Activated CD4-positive, alpha-beta memory T cell treated with anti-CD3 and anti-CD28 coated beads for 36 hours (primary cell): Measurements from ENCODE around the gene ADAM21. TPM values are rescaled to one million over a fixed set of nuclear protein-coding genes. Genes with fewer than 3 reads are reported as not detected.
"Not testable (repeated sequence)": the region's sequence is repeated elsewhere in the genome, so short reads cannot be mapped to it uniquely, and the experiment has no call there.

Experiments used
- CTCF ChIA-PET: fragments of 350-600 bp; sonication (Branson Sonifier 250); formaldehyde crosslinking; loops from one replicate; lab custom pipeline; 2021; ENCODE audit warnings: antibody characterized with exemption, inconsistent platforms; lab: Charles Lee
- POLR2A ChIA-PET: fragments of 350-600 bp; sonication (Branson Sonifier 250); formaldehyde crosslinking; loops from one replicate; lab custom pipeline; 2021; ENCODE audit warnings: antibody characterized with exemption; lab: Charles Lee
- DNase-seq: peaks from one replicate; pipeline ENCODE4 v3.0.0-alpha.2; 2020
- H3K27ac Mint-ChIP-seq: one replicate; pipeline ENCODE4 v1.8.0; 2021; ENCODE audit warnings: mixed read lengths
- H3K27me3 Mint-ChIP-seq: one replicate; pipeline ENCODE4 v1.8.0; 2021; ENCODE audit warnings: mixed read lengths
- H3K36me3 Mint-ChIP-seq: one replicate; pipeline ENCODE4 v1.8.0; 2021; ENCODE audit warnings: mixed read lengths
- H3K4me1 Mint-ChIP-seq: one replicate; pipeline ENCODE4 v1.8.0; 2021; ENCODE audit warnings: low read depth, mixed read lengths
- H3K4me3 Mint-ChIP-seq: one replicate; pipeline ENCODE4 v1.8.0; 2021; ENCODE audit warnings: mild to moderate bottlenecking, mixed read lengths
- H3K9me3 Mint-ChIP-seq: one replicate; pipeline ENCODE4 v1.8.0; 2021; ENCODE audit warnings: mixed read lengths
- intact Hi-C: fragments of 100-400 bp; cut with micrococcal nuclease; formaldehyde crosslinking; loops from one replicate; pipeline ENCODE4 v1.15.1; 2023
- total RNA-seq, 2 experiments: library from RNA; stranded (reverse); gene quantifications; one replicate each; pipeline ENCODE4 v1.2.3, GENCODE V29; 2021

Gene ADAM21
- total RNA-seq, 2 experiments from 2014 or later = 0.14 to 0.15 TPM

DNA sequence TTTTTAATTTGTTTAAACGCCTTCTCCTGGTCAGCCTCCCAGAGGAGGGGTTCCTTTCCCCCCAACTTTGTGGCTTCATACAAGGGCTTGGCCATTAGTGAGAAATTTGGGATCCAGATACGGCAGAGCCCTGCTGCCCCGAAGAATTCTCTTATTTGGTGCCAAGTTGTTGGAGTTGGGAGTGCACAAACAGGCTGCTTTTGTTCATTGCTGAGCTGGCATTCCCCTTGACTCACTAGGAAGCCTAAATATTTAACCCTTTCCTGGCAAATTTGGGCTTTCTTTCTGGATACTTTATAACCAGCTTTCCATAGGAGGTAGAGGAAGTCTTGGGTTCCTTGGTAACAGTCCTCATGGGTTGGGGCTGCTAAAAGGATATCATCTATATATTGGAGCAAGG, 10.3 kb upstream of the ADAM21 start:
- no peak for DNase-seq
- intact Hi-C loops = no loop called here
- Mint-ChIP-seq H3K27me3 (peaks cover 4% of the 10 kb centered on the region), H3K27ac (no peak overlapping the region), H3K4me1 (no peaks in the 10 kb centered on the region), H3K4me3 (no peak overlapping the region), H3K9me3 (peaks cover 44% of the 10 kb centered on the region), H3K36me3 (peaks cover 13% of the 10 kb centered on the region)
- CTCF ChIA-PET = no interaction called here
- POLR2A ChIA-PET = no interaction called here

GRCh38 chr14:70442750-70443149, 9.2 kb upstream of the ADAM21 start:
- intact Hi-C loops = no loop called here
- Mint-ChIP-seq H3K4me3 (no peak overlapping the region), H3K4me1 (no peaks in the 10 kb centered on the region), H3K27me3 (peaks cover 4% of the 10 kb centered on the region), H3K9me3 (peaks cover 33% of the 10 kb centered on the region), H3K27ac (no peak overlapping the region), H3K36me3 (peaks cover 13% of the 10 kb centered on the region)
- DNase-seq = no peak
- CTCF ChIA-PET = no interaction called here
- POLR2A ChIA-PET = no interaction called here

- Mint-ChIP-seq H3K36me3 (peaks cover 5% of the 10 kb centered on the region), H3K4me3 (no peak overlapping the region)
- POLR2A ChIA-PET = no interaction called here
Observed at GRCh38 chr14:70448633-70449340, 3.2 kb upstream of the ADAM21 start.

GRCh38 chr14:70454731-70455130, 2.8 kb downstream of the ADAM21 start:
- H3K36me3 Mint-ChIP-seq = no peaks in the 10 kb centered on the region
- H3K4me3 Mint-ChIP-seq = no peak overlapping the region
- no peaks in the 10 kb centered on the region for H3K27me3 Mint-ChIP-seq
- H3K27ac Mint-ChIP-seq = no peak overlapping the region
- ChIA-PET POLR2A (no interaction called here), CTCF (no interaction called here)
- intact Hi-C loops = no loop called here
- H3K4me1 Mint-ChIP-seq = no peaks in the 10 kb centered on the region
- DNase-seq = no peak
- no peaks in the 10 kb centered on the region for H3K9me3 Mint-ChIP-seq

More at GRCh38 chr14:70448633-70449340, 3.2 kb upstream of the ADAM21 start:
- Mint-ChIP-seq H3K27ac (no peak overlapping the region), H3K4me1 (no peaks in the 10 kb centered on the region), H3K27me3 (no peaks in the 10 kb centered on the region), H3K9me3 (peaks cover 6% of the 10 kb centered on the region)
- intact Hi-C loops = no loop called here
- no peak for DNase-seq
- CTCF ChIA-PET = no interaction called here

GRCh38 chr14:70468731-70469130, 16.8 kb downstream of the ADAM21 start:
- DNase-seq = no peak
- ChIA-PET POLR2A (no interaction called here), CTCF (no interaction called here)
- peaks cover 18% of the 10 kb centered on the region for H3K36me3 Mint-ChIP-seq
- H3K9me3 Mint-ChIP-seq = no peaks in the 10 kb centered on the region
- no peaks in the 10 kb centered on the region for H3K4me1 Mint-ChIP-seq
- no peak overlapping the region for H3K4me3 Mint-ChIP-seq
- intact Hi-C loops = no loop called here
- H3K27me3 Mint-ChIP-seq = no peaks in the 10 kb centered on the region
- no peak overlapping the region for H3K27ac Mint-ChIP-seq

DNA sequence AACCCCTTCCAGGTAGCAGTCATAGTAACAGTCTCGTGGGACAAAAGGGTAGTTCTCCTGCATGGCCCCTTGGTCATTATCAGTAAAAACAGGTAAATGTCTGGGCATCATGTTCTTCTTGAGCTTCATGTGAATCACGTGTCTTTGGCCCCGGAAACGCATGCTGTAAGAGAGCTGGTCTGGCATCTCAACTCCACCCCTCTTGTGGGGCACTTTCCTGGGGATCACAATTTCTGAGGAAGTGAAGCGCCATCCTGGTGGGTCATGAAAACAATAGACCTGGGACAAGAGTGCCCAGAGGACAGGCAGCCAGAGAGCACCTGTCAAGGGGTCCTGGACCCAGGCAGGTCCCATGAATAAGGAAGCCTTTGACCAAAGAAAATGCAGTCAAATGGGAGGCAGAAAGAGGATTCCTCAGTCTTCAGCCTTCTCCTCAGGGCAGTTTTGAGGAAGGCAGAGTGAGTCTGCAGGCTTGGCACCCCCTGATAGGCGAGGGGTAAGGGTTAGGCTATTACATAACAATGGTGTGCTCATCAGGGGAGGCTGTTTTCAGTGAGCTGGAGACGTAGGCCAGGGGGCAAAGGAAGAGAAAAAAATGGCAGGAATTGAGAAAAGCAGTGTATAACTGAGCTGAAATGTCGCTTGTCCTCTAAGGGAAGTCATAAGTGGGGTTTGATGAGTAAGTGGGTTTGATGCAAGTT, 19.0 kb downstream of the ADAM21 start:
- CTCF ChIA-PET, POLR2A ChIA-PET, H3K27me3 Mint-ChIP-seq, DNase-seq, intact Hi-C loops, H3K9me3 Mint-ChIP-seq, H3K4me1 Mint-ChIP-seq, H3K27ac Mint-ChIP-seq, H3K4me3 Mint-ChIP-seq: not testable (repeated sequence)
- peaks cover 20% of the 10 kb centered on the region for H3K36me3 Mint-ChIP-seq

DNA sequence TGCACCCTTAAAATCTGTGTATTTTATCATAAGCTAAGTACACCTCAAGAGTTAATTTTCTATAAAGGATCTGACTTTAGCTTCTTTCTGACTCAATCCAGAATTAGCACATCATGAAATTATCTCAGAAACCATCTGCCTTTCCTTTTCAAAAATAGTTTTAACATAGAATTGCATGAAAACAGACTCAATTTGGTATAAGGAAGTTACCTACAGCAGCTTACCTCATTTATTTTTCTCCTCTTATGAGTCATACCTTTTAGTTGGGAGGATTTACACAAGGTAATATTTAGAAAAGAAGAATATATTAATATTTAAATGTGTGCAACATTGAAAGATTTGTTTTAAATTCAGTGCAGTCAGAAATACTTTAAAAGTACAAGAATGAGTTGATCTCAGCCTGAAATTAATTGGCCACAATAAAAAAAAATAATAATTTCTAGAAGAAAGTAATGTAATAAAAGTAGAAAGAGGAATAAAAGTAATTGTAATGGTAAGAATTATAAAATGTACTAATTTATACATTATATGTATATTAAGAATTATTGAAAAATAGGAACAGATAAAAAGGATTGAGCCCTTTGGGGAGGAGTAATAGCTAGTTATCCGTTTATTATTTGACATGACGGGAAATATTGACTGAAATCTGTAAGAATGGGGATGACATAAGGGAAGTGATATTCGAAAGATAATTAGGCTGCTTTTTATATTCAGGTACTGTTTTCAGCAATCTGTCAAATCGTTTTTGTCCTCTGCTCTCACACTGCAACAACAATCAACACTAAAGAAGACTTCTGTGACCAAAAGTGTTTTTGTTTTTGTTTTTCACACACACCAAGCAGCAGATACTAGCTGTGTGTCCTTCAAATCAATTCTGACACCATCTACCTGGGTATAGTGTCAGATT, 20.5 kb downstream of the ADAM21 start:
- no peak for DNase-seq
- ChIA-PET CTCF (interaction anchor here (0.7 kb wide), 1 partner anchor 492 kb away, joined by 3 read pairs; no protein-coding TSS in a partner anchor), POLR2A (no interaction called here)
- no peak overlapping the region for H3K4me3 Mint-ChIP-seq
- H3K36me3 Mint-ChIP-seq = peaks cover 27% of the 10 kb centered on the region
- H3K27ac Mint-ChIP-seq = no peak overlapping the region
- intact Hi-C loops = no loop called here
- H3K9me3 Mint-ChIP-seq = no peaks in the 10 kb centered on the region
- no peaks in the 10 kb centered on the region for H3K4me1 Mint-ChIP-seq
- H3K27me3 Mint-ChIP-seq = no peaks in the 10 kb centered on the region

- H3K4me1 Mint-ChIP-seq = no peaks in the 10 kb centered on the region
- no peak overlapping the region for H3K4me3 Mint-ChIP-seq
- no peak for DNase-seq
- H3K27me3 Mint-ChIP-seq = no peaks in the 10 kb centered on the region
- peaks cover 27% of the 10 kb centered on the region for H3K36me3 Mint-ChIP-seq
- ChIA-PET POLR2A (no interaction called here), CTCF (no interaction called here)
- intact Hi-C loops = no loop called here
- no peak overlapping the region for H3K27ac Mint-ChIP-seq
- H3K9me3 Mint-ChIP-seq = no peaks in the 10 kb centered on the region
Observed at GRCh38 chr14:70473825-70474224, 21.9 kb downstream of the ADAM21 start.

DNA sequence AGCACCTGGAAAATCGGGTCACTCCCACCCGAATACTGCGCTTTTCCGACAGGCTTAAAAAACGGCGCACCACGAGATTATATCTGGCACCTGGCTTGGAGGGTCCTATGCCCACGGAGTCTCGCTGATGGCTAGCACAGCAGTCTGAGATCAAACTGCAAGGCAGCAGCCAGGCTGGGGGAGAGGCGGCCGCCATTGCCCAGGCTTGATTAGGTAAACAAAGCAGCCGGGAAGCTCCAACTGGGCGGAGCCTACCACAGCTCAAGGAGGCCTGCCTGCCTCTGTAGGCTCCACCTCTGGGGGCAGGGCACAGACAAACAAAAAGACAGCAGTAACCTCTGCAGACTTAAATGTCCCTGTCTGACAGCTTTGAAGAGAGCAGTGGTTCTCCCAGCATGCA, 23.5 kb downstream of the ADAM21 start:
- H3K9me3 Mint-ChIP-seq, H3K27me3 Mint-ChIP-seq, H3K4me1 Mint-ChIP-seq, H3K27ac Mint-ChIP-seq, CTCF ChIA-PET, intact Hi-C loops, H3K4me3 Mint-ChIP-seq, POLR2A ChIA-PET, DNase-seq: not testable (repeated sequence)
- peaks cover 21% of the 10 kb centered on the region for H3K36me3 Mint-ChIP-seq

- H3K4me3 Mint-ChIP-seq, H3K27me3 Mint-ChIP-seq, DNase-seq, H3K9me3 Mint-ChIP-seq, intact Hi-C loops, CTCF ChIA-PET, POLR2A ChIA-PET, H3K4me1 Mint-ChIP-seq, H3K27ac Mint-ChIP-seq: not testable (repeated sequence)
- H3K36me3 Mint-ChIP-seq = peaks cover 12% of the 10 kb centered on the region
Observed at GRCh38 chr14:70477356-70478105, 25.6 kb downstream of the ADAM21 start.

DNA sequence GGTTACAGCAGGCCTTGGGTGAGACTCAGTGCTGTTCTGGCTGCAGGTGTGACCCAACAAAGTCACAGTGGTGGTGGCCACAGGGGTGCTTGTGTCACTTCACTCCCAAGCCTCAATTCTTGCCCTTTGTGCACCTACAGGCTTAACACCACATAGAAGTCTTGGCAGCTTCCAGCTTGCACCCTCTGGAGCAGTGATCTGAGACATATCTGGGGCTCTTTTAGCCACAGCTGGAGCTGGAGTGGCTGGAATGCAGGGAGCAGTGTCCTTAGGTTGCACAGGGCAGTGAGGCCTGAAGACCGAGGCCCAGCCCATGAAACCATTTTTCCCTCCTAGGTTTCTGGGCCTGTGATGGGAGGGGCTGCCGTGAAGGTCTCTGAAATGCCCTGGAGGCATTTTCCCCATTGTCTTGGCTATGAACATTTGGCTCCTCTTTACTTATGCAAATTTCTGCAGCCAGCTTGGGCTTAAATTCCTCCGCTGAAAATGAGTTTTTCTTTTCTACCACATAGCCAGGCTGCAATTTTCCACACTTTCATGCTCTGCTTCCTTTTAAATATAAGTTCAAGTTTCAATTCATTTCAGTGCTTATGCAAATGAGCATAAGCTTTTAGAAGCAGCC, 37.7 kb downstream of the ADAM21 start:
- Mint-ChIP-seq H3K4me1 (no peaks in the 10 kb centered on the region), H3K27ac (no peak overlapping the region), H3K27me3 (no peaks in the 10 kb centered on the region), H3K9me3 (peaks cover 53% of the 10 kb centered on the region), H3K36me3 (peaks cover 50% of the 10 kb centered on the region), H3K4me3 (no peak overlapping the region)
- CTCF ChIA-PET = no interaction called here
- no peak for DNase-seq
- intact Hi-C loops = no loop called here
- POLR2A ChIA-PET = no interaction called here
